ENCODE data around the gene CNR2. TPM values are rescaled to one million over a fixed set of nuclear protein-coding genes. Genes with fewer than 3 reads are reported as not detected.
"Not testable (repeated sequence)": the region's sequence is repeated elsewhere in the genome, so short reads cannot be mapped to it uniquely, and the experiment has no call there.

The CNR2 gene
- total RNA-seq, 1 donor from 2014 or later, result not detected

GRCh38 chr1:23848673-23849616 lies 64.2 kb downstream of the CNR2 start:
- no peak overlapping the region for H3K9ac ChIP-seq (ENCODE audit: low read length)
- no peaks in the 10 kb centered on the region for H3K27me3 ChIP-seq (ENCODE audit: insufficient read depth, low read length)
- H3K27ac Mint-ChIP-seq (ENCODE audit: unreplicated experiment), result no peak overlapping the region
- no peaks in the 10 kb centered on the region for H3K9me3 ChIP-seq (ENCODE audit: insufficient read depth, low read depth, low read length)
- no peak for DNase-seq (ENCODE audit: low read depth)
- H3K9me3 Mint-ChIP-seq (ENCODE audit: unreplicated experiment), result peaks cover 5% of the 10 kb centered on the region
- no peak for FAIRE-seq
- no peaks in the 10 kb centered on the region for H3K4me1 Mint-ChIP-seq (ENCODE audit: low read depth, unreplicated experiment)
- H3K79me2 ChIP-seq (ENCODE audit: insufficient read depth, low read length), result no peaks in the 10 kb centered on the region
- no peaks in the 10 kb centered on the region for H3K36me3 ChIP-seq (ENCODE audit: insufficient read depth, low read length)
- H3K4me1 ChIP-seq (ENCODE audit: insufficient read depth, low read length), result no peaks in the 10 kb centered on the region
- H3K27me3 Mint-ChIP-seq (ENCODE audit: low read depth, unreplicated experiment), result no peaks in the 10 kb centered on the region
- no peaks in the 10 kb centered on the region for H4K20me1 ChIP-seq (ENCODE audit: insufficient read depth, low read length)
- TF ChIP-seq CTCF (IDR thresholded peaks at IDR 0.05; ENCODE audit: insufficient read depth, low read depth, low read length) (no peak), EZH2 (IDR thresholded peaks at IDR 0.05; ENCODE audit: insufficient read depth, low read length) (no peak)
- H3K36me3 Mint-ChIP-seq (ENCODE audit: low read depth, unreplicated experiment), result peaks cover 13% of the 10 kb centered on the region
- H2AFZ ChIP-seq (ENCODE audit: low read depth, low read length), result no peak overlapping the region
- H3K4me2 ChIP-seq (ENCODE audit: low read length), result no peak overlapping the region
- no peak overlapping the region for H3K4me3 ChIP-seq (ENCODE audit: insufficient read depth, low read depth, low read length)
- no peak overlapping the region for H3K27ac ChIP-seq (ENCODE audit: low read depth, low read length)
- no peak overlapping the region for H3K4me3 Mint-ChIP-seq (ENCODE audit: unreplicated experiment)

GRCh38 chr1:23847482-23848095 lies 65.6 kb downstream of the CNR2 start:
- H3K9me3 ChIP-seq (ENCODE audit: insufficient read depth, low read depth, low read length); H3K27me3 ChIP-seq (ENCODE audit: insufficient read depth, low read length); H3K36me3 ChIP-seq (ENCODE audit: insufficient read depth, low read length); H3K4me1 Mint-ChIP-seq (ENCODE audit: low read depth, unreplicated experiment); H2AFZ ChIP-seq (ENCODE audit: low read depth, low read length); H3K4me3 Mint-ChIP-seq (ENCODE audit: unreplicated experiment); H3K4me2 ChIP-seq (ENCODE audit: low read length); DNase-seq (ENCODE audit: low read depth); H3K9ac ChIP-seq (ENCODE audit: low read length); H3K27me3 Mint-ChIP-seq (ENCODE audit: low read depth, unreplicated experiment); H3K4me1 ChIP-seq (ENCODE audit: insufficient read depth, low read length); H3K4me3 ChIP-seq (ENCODE audit: insufficient read depth, low read depth, low read length); H3K27ac Mint-ChIP-seq (ENCODE audit: unreplicated experiment); H4K20me1 ChIP-seq (ENCODE audit: insufficient read depth, low read length); H3K27ac ChIP-seq (ENCODE audit: low read depth, low read length); FAIRE-seq; H3K79me2 ChIP-seq (ENCODE audit: insufficient read depth, low read length); H3K9me3 Mint-ChIP-seq (ENCODE audit: unreplicated experiment): not testable (repeated sequence)
- peaks cover 13% of the 10 kb centered on the region for H3K36me3 Mint-ChIP-seq (ENCODE audit: low read depth, unreplicated experiment)

GRCh38 chr1:23845163-23845562 lies 68.0 kb downstream of the CNR2 start:
- Histone ChIP-seq H3K27me3 (ENCODE audit: insufficient read depth, low read length) (peaks cover 7% of the 10 kb centered on the region), H3K4me3 (ENCODE audit: insufficient read depth, low read depth, low read length) (no peak overlapping the region), H3K9me3 (ENCODE audit: insufficient read depth, low read depth, low read length) (no peaks in the 10 kb centered on the region), H3K4me2 (ENCODE audit: low read length) (no peak overlapping the region), H2AFZ (ENCODE audit: low read depth, low read length) (no peak overlapping the region), H3K36me3 (ENCODE audit: insufficient read depth, low read length) (no peaks in the 10 kb centered on the region), H3K9ac (ENCODE audit: low read length) (no peak overlapping the region), H3K4me1 (ENCODE audit: insufficient read depth, low read length) (no peaks in the 10 kb centered on the region), H3K79me2 (ENCODE audit: insufficient read depth, low read length) (no peaks in the 10 kb centered on the region), H3K27ac (ENCODE audit: low read depth, low read length) (no peak overlapping the region), H4K20me1 (ENCODE audit: insufficient read depth, low read length) (no peaks in the 10 kb centered on the region)
- no peak for DNase-seq (ENCODE audit: low read depth)
- TF ChIP-seq CTCF (IDR thresholded peaks at IDR 0.05; ENCODE audit: insufficient read depth, low read depth, low read length), result no peak
- TF ChIP-seq EZH2 (IDR thresholded peaks at IDR 0.05; ENCODE audit: insufficient read depth, low read length), result no peak
- Mint-ChIP-seq H3K36me3 (ENCODE audit: low read depth, unreplicated experiment) (peaks cover 11% of the 10 kb centered on the region), H3K9me3 (ENCODE audit: unreplicated experiment) (peaks cover 3% of the 10 kb centered on the region), H3K27ac (ENCODE audit: unreplicated experiment) (no peak overlapping the region), H3K4me3 (ENCODE audit: unreplicated experiment) (no peak overlapping the region), H3K27me3 (ENCODE audit: low read depth, unreplicated experiment) (peaks cover 6% of the 10 kb centered on the region), H3K4me1 (ENCODE audit: low read depth, unreplicated experiment) (no peaks in the 10 kb centered on the region)
- no peak for FAIRE-seq

Measured in astrocyte (in vitro differentiated cells and primary cell).